ENCODE results near the gene EIF2B5.

EIF2B5 gene

GRCh38 chr3:184097556-184097955 lies 37.6 kb upstream of the EIF2B5 start:
- TF ChIP-seq, protein P1, sequence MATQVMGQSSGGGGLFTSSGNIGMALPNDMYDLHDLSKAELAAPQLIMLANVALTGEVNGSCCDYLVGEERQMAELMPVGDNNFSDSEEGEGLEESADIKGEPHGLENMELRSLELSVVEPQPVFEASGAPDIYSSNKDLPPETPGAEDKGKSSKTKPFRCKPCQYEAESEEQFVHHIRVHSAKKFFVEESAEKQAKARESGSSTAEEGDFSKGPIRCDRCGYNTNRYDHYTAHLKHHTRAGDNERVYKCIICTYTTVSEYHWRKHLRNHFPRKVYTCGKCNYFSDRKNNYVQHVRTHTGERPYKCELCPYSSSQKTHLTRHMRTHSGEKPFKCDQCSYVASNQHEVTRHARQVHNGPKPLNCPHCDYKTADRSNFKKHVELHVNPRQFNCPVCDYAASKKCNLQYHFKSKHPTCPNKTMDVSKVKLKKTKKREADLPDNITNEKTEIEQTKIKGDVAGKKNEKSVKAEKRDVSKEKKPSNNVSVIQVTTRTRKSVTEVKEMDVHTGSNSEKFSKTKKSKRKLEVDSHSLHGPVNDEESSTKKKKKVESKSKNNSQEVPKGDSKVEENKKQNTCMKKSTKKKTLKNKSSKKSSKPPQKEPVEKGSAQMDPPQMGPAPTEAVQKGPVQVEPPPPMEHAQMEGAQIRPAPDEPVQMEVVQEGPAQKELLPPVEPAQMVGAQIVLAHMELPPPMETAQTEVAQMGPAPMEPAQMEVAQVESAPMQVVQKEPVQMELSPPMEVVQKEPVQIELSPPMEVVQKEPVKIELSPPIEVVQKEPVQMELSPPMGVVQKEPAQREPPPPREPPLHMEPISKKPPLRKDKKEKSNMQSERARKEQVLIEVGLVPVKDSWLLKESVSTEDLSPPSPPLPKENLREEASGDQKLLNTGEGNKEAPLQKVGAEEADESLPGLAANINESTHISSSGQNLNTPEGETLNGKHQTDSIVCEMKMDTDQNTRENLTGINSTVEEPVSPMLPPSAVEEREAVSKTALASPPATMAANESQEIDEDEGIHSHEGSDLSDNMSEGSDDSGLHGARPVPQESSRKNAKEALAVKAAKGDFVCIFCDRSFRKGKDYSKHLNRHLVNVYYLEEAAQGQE (IDR thresholded peaks at IDR 0.05; ENCODE audit: insufficient read depth in 1 of 2, low read depth in 2 of 2, low read length in 2 of 2): no peak
- TF ChIP-seq TAF1 (IDR thresholded peaks at IDR 0.05; ENCODE audit: borderline replicate concordance, insufficient read depth, low read length): no peak
- TF ChIP-seq FOXP2 (optimal IDR thresholded peaks at IDR 0.05; ENCODE audit: borderline replicate concordance, extremely low read depth, extremely low read length, insufficient read depth): no peak
- TF ChIP-seq SIN3A (IDR thresholded peaks at IDR 0.05; ENCODE audit: borderline replicate concordance, insufficient read depth, low read length): no peak
- no peak for TF ChIP-seq POLR2AphosphoS5 (IDR thresholded peaks at IDR 0.05; ENCODE audit: low read depth, low read length)

- TF ChIP-seq POLR2AphosphoS5 (IDR thresholded peaks at IDR 0.05; ENCODE audit: low read depth, low read length) (no peak), SIN3A (IDR thresholded peaks at IDR 0.05; ENCODE audit: borderline replicate concordance, insufficient read depth, low read length) (no peak), FOXP2 (optimal IDR thresholded peaks at IDR 0.05; ENCODE audit: borderline replicate concordance, extremely low read depth, extremely low read length, insufficient read depth) (no peak), TAF1 (IDR thresholded peaks at IDR 0.05; ENCODE audit: borderline replicate concordance, insufficient read depth, low read length) (no peak)
- TF ChIP-seq, protein P1 (IDR thresholded peaks at IDR 0.05; ENCODE audit: insufficient read depth in 1 of 2, low read depth in 2 of 2, low read length in 2 of 2): no peak
Measured at GRCh38 chr3:184099806-184100686, 35.1 kb upstream of the EIF2B5 start.

DNA sequence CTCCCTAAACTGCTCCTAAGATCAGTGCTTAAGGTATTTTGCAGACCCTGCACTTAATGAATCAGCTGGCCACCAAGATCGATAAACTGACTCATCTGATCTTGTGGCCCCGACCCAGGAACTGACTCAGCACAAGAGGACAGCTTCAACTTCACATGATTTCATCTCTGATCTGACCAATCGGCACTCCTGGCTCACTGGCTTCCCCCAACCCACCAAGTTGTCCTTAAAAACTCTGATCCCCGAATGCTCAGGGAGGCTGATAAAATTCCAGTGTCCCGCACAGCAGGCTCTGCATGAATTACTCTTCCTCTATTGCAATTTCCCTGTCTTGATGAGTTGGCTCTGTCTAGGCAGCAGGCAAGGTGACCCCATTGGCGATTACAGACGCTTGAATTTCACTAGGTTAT lies 24.8 kb upstream of the EIF2B5 start:
- TF ChIP-seq SIN3A (IDR thresholded peaks at IDR 0.05; ENCODE audit: borderline replicate concordance, insufficient read depth, low read length) (no peak), FOXP2 (optimal IDR thresholded peaks at IDR 0.05; ENCODE audit: borderline replicate concordance, extremely low read depth, extremely low read length, insufficient read depth) (no peak), POLR2AphosphoS5 (IDR thresholded peaks at IDR 0.05; ENCODE audit: low read depth, low read length) (no peak), TAF1 (IDR thresholded peaks at IDR 0.05; ENCODE audit: borderline replicate concordance, insufficient read depth, low read length) (no peak)
- TF ChIP-seq, protein P1 (IDR thresholded peaks at IDR 0.05; ENCODE audit: insufficient read depth in 1 of 2, low read depth in 2 of 2, low read length in 2 of 2): no peak

DNA sequence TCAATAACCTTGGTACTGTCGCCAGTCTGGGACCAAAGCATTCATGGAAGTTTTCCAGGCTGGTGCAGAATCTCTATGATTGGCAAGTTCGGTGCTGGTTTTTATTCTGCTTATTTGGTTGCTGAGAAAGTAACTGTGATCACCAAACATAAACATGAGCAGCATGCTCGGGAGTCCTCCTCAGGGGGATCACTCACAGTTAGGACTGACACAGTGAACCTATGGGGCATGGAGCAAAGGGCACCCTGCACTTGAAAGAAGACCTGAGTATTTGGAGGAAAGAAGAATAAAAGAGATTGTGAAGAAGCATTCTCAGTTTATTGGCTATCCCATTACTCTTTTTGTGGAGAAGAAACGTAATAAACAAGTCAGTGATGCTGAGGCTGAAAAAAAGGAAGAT lies 19.1 kb upstream of the EIF2B5 start:
- no peak for TF ChIP-seq FOXP2 (optimal IDR thresholded peaks at IDR 0.05; ENCODE audit: borderline replicate concordance, extremely low read depth, extremely low read length, insufficient read depth)
- TF ChIP-seq SIN3A (IDR thresholded peaks at IDR 0.05; ENCODE audit: borderline replicate concordance, insufficient read depth, low read length): no peak
- no peak for TF ChIP-seq POLR2AphosphoS5 (IDR thresholded peaks at IDR 0.05; ENCODE audit: low read depth, low read length)
- TF ChIP-seq, protein P1 (IDR thresholded peaks at IDR 0.05; ENCODE audit: insufficient read depth in 1 of 2, low read depth in 2 of 2, low read length in 2 of 2): no peak
- TF ChIP-seq TAF1 (IDR thresholded peaks at IDR 0.05; ENCODE audit: borderline replicate concordance, insufficient read depth, low read length): no peak

Measured in PFSK-1 (cell line).